Measurements from ENCODE around the gene SLC52A1.
A peak's percentile ranks its signal among the peaks of the same experiment; 100 is the strongest.

Gene SLC52A1

DNA sequence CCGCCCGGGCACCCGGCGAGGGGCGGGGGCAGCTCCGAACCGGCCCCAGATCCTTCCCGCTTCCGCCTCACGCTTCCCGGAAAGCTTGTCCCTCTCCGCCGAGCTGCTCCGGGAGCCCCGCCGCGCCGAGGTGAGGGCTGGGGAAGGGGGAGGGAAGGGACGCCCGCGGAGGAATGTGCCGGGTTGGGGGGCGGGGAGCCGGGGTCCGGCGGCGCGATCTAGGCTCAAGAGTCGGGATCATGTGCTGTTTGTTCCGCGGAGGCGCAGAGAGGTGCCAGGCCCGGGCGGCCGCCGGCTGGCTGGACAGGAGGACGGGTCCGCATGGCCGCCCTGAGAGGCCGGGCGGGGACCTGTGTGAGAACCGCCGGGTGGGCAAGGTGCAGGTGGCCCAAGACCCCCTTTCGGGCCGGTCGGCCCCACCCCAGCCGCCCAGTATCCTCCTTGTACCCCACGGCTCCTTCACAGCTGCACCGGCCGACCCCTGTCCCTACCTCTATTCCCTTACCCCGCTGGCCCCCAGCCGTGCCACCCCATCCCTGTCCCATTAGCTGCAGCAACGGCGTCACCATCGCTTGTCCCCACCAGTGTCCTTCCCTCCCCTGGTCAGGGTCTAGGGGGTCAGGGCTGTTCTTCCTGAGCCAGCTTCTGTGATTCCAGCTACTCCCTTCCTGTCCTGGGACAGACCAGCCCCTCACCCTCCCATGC lies 37.0 kb downstream of the SLC52A1 start:
- no peaks in the 10 kb centered on the region for H4K20me1 ChIP-seq (ENCODE audit: insufficient read depth, low read length)
- no peaks in the 10 kb centered on the region; the same call in 1 of the 2 replicates for H3K27me3 ChIP-seq (replicated peaks; ENCODE audit: insufficient read depth, low read length)
- no peak for DNase-seq
- TF ChIP-seq, protein P1, sequence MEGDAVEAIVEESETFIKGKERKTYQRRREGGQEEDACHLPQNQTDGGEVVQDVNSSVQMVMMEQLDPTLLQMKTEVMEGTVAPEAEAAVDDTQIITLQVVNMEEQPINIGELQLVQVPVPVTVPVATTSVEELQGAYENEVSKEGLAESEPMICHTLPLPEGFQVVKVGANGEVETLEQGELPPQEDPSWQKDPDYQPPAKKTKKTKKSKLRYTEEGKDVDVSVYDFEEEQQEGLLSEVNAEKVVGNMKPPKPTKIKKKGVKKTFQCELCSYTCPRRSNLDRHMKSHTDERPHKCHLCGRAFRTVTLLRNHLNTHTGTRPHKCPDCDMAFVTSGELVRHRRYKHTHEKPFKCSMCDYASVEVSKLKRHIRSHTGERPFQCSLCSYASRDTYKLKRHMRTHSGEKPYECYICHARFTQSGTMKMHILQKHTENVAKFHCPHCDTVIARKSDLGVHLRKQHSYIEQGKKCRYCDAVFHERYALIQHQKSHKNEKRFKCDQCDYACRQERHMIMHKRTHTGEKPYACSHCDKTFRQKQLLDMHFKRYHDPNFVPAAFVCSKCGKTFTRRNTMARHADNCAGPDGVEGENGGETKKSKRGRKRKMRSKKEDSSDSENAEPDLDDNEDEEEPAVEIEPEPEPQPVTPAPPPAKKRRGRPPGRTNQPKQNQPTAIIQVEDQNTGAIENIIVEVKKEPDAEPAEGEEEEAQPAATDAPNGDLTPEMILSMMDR (IDR thresholded peaks at IDR 0.05; ENCODE audit: low read length) = no peak
- no peak for TF ChIP-seq EZH2 (optimal IDR thresholded peaks at IDR 0.05; ENCODE audit: low read depth, low read length)
- no peak for TF ChIP-seq EZH2phosphoT487 (IDR thresholded peaks at IDR 0.05; ENCODE audit: low read length)
- no peaks in the 10 kb centered on the region for H3K36me3 ChIP-seq (replicated peaks; ENCODE audit: insufficient read depth, low read length)
- no peaks in the 10 kb centered on the region for H3K9me3 ChIP-seq (replicated peaks; ENCODE audit: insufficient read depth, low read length)
- peak overlapping the region; percentile 99 for H3K4me2 ChIP-seq (ENCODE audit: low read depth, low read length)
- peaks cover 15% of the 10 kb centered on the region for H3K79me2 ChIP-seq (ENCODE audit: low read length)
- peak overlapping the region; percentile 93 for H2AFZ ChIP-seq (ENCODE audit: low read length)
- H3K9me2 ChIP-seq (replicated peaks; ENCODE audit: insufficient read depth, low read length) = no peaks in the 10 kb centered on the region
- H3K27ac ChIP-seq (ENCODE audit: low read length) = no peak overlapping the region
- peaks cover 5% of the 10 kb centered on the region; the same call in 1 of the 2 replicates for H3F3A ChIP-seq (ENCODE audit: insufficient read depth, low read length)
- peak overlapping the region; percentile 72 for H3K9ac ChIP-seq (ENCODE audit: low read length)
- H3K4me1 ChIP-seq (ENCODE audit: low read length) = peaks cover 18% of the 10 kb centered on the region
- H3K4me3 ChIP-seq (ENCODE audit: low read length) = peak overlapping the region; percentile 95

DNA sequence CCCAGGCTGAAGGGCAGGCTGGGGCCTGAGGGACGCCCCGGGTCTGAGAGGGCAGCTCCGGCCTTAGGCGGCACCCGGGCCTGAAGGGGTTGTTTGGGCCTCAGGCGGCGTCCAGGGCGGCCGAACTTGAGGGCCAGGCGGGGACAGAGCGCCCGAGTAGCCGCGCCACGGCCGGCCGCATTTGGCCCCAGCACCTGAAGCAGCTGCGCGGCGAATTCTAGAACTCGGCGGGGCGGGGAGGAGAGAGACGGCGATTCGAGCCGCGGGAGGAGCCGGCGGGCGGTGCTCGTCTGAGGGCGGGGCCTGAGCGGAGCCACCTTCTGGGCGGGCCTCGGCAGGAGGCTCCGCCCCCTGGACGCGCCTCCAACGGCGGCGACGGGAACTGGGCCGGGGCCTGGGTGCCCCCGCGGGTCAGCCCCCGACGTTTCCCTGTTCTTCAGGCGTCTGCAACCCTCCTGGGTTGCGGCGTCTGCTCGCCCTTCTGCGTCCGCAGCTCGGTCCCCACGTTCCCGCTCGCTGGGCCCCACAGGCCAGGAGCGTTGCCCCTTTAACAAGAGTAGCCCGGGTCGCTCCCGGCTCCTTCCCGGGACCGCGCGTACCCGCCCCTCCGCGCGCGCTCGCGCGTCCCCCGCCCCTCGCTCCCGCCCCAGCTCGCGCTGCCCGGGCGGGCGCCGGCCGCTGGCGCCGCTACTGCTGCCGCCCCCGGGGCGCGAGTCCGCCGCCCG lies 37.8 kb downstream of the SLC52A1 start, which contains the start of the genes INCA1 and KIF1C:
INCA1 (minus strand) TSS at position 221 of the 725 bp plus-strand sequence. CDS start 3,085 bp downstream, outside the sequence.
KIF1C (plus strand) TSS at position 649 of the 725 bp plus-strand sequence. CDS start 2,297 bp downstream, outside the sequence.
- H3K36me3 ChIP-seq (replicated peaks; ENCODE audit: insufficient read depth, low read length) = no peaks in the 10 kb centered on the region

DNA sequence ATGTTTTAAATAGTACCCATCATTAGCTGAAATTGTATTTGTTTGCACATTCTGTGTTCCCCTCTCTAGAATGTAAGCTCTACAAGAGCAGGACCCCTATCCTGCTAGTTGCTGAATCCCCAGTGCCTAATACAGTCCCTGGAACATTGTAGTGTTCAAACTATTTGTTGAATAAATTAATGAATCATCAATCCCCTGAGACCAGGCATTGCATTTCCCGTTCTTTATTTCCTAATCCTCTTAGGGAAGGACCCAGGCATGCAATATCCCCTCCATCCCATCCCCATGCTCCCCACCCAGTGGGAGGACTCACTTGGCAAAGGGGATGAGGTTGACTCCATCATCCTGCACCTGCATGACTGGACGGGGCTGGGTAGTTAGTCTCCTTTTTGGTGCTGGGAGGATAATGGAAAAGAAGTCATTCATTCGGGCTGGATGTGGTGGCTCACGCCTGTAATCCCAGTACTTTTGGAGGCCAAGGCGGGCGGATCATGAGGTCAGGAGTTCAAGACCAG lies 41.1 kb downstream of the SLC52A1 start:
- H3F3A ChIP-seq (ENCODE audit: insufficient read depth, low read length) = peaks cover 10% of the 10 kb centered on the region; the same call in 1 of the 2 replicates
- no peaks in the 10 kb centered on the region for H4K20me1 ChIP-seq (ENCODE audit: insufficient read depth, low read length)
- H2AFZ ChIP-seq (ENCODE audit: low read length) = no peak overlapping the region
- no peak for DNase-seq
- H3K27ac ChIP-seq (ENCODE audit: low read length) = no peak overlapping the region
- H3K4me1 ChIP-seq (ENCODE audit: low read length) = peaks cover 16% of the 10 kb centered on the region
- no peak overlapping the region for H3K9ac ChIP-seq (ENCODE audit: low read length)
- H3K4me2 ChIP-seq (ENCODE audit: low read depth, low read length) = no peak overlapping the region
- H3K36me3 ChIP-seq (replicated peaks; ENCODE audit: insufficient read depth, low read length) = no peaks in the 10 kb centered on the region
- no peak overlapping the region for H3K4me3 ChIP-seq (ENCODE audit: low read length)
- H3K9me3 ChIP-seq (replicated peaks; ENCODE audit: insufficient read depth, low read length) = no peaks in the 10 kb centered on the region
- H3K27me3 ChIP-seq (replicated peaks; ENCODE audit: insufficient read depth, low read length) = no peaks in the 10 kb centered on the region; the same call in 1 of the 2 replicates
- H3K9me2 ChIP-seq (replicated peaks; ENCODE audit: insufficient read depth, low read length) = no peaks in the 10 kb centered on the region
- TF ChIP-seq EZH2 (optimal IDR thresholded peaks at IDR 0.05; ENCODE audit: low read depth, low read length) (no peak), EZH2phosphoT487 (IDR thresholded peaks at IDR 0.05; ENCODE audit: low read length) (no peak)
- TF ChIP-seq, protein P1 (IDR thresholded peaks at IDR 0.05; ENCODE audit: low read length) = no peak
- peaks cover 12% of the 10 kb centered on the region for H3K79me2 ChIP-seq (ENCODE audit: low read length)

More for the DNA sequence above, 37.8 kb downstream of the SLC52A1 start, which contains the start of the genes INCA1 and KIF1C:
- peaks cover 5% of the 10 kb centered on the region; the same call in 1 of the 2 replicates for H3F3A ChIP-seq (ENCODE audit: insufficient read depth, low read length)
- peak; percentile 93 for DNase-seq
- peak within 1 kb of the TSS; percentile 94 for H2AFZ ChIP-seq (ENCODE audit: low read length)
- H3K4me3 ChIP-seq (ENCODE audit: low read length) = peak within 1 kb of the TSS; percentile 95
- no peaks in the 10 kb centered on the region for H3K9me2 ChIP-seq (replicated peaks; ENCODE audit: insufficient read depth, low read length)
- H3K27ac ChIP-seq (ENCODE audit: low read length) = peak within 1 kb of the TSS; percentile 60; the same call in 1 of the 2 replicates
- peak within 1 kb of the TSS; percentile 73 for H3K9ac ChIP-seq (ENCODE audit: low read length)
- peaks cover 15% of the 10 kb centered on the region for H3K79me2 ChIP-seq (ENCODE audit: low read length)
- no peak for TF ChIP-seq EZH2 (optimal IDR thresholded peaks at IDR 0.05; ENCODE audit: low read depth, low read length)
- TF ChIP-seq, protein P1 (IDR thresholded peaks at IDR 0.05; ENCODE audit: low read length) = no peak
- peak within 1 kb of the TSS; percentile 99 for H3K4me2 ChIP-seq (ENCODE audit: low read depth, low read length)
- H3K4me1 ChIP-seq (ENCODE audit: low read length) = peaks cover 18% of the 10 kb centered on the region
- H4K20me1 ChIP-seq (ENCODE audit: insufficient read depth, low read length) = no peaks in the 10 kb centered on the region
- H3K27me3 ChIP-seq (replicated peaks; ENCODE audit: insufficient read depth, low read length) = no peaks in the 10 kb centered on the region; the same call in 1 of the 2 replicates
- no peaks in the 10 kb centered on the region for H3K9me3 ChIP-seq (replicated peaks; ENCODE audit: insufficient read depth, low read length)
